Uterus (tissue), 2 donors: ENCODE measurements around the gene CDH13.

Experiments
- POLR2A ChIP-seq, 2 donors: fragments of 450-650 bp; IDR thresholded peaks; one replicate each; pipeline ENCODE4 v1.6.1; 2016; ENCODE audit warnings: antibody characterized with exemption in 2 of 2, mild to moderate bottlenecking in 1 of 2, moderate library complexity in 1 of 2
- TF ChIP-seq, protein P1 (sequence below), 4 experiments: fragments of 200-600 bp in 2 of 4; fragments of 450-650 bp in 2 of 4; sonication (generic) in 2 of 4; IDR thresholded peaks; one replicate each; pipeline ENCODE4 v1.5.1; 2016 to 2019; ENCODE audit warnings: antibody characterized with exemption in 4 of 4, mild to moderate bottlenecking in 2 of 4, moderate library complexity in 1 of 4

DNA sequence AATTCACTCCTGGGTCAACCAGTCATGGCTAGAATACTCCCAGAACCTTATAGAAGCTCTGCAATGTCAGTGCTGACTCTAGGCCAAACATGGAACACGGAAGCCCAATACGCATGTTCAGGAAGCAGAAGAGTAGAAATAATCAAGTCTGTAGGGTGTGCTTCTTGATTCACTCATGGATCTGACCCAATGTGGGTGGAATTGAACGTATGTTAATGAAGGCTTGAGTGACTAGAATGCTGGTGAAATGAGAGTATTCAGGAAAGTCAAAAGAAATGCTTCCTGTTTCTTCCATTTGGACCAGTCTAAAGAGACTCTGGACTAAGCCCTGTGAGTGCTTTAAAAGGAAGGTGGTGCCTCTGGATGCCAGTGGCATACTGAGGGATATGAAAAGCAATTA is 395.0 kb downstream of the CDH13 start:
- TF ChIP-seq, protein P1, sequence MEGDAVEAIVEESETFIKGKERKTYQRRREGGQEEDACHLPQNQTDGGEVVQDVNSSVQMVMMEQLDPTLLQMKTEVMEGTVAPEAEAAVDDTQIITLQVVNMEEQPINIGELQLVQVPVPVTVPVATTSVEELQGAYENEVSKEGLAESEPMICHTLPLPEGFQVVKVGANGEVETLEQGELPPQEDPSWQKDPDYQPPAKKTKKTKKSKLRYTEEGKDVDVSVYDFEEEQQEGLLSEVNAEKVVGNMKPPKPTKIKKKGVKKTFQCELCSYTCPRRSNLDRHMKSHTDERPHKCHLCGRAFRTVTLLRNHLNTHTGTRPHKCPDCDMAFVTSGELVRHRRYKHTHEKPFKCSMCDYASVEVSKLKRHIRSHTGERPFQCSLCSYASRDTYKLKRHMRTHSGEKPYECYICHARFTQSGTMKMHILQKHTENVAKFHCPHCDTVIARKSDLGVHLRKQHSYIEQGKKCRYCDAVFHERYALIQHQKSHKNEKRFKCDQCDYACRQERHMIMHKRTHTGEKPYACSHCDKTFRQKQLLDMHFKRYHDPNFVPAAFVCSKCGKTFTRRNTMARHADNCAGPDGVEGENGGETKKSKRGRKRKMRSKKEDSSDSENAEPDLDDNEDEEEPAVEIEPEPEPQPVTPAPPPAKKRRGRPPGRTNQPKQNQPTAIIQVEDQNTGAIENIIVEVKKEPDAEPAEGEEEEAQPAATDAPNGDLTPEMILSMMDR (IDR thresholded peaks at IDR 0.05), result no peak
- no peak for TF ChIP-seq POLR2A (IDR thresholded peaks at IDR 0.05)
